Esophagus squamous epithelium (tissue), 5 donors: ENCODE data around the gene CTNNA1. TPM values are rescaled to one million over a fixed set of nuclear protein-coding genes. Genes with fewer than 3 reads are reported as not detected.

Experiments used
- DNase-seq: peaks from one replicate; lab custom pipeline; 2025; lab: John Stamatoyannopoulos, UW
- H3K27ac ChIP-seq, 4 donors: fragments of 200-600 bp; sonication (generic); one replicate each; pipeline ENCODE4 v1.5.1; 2016 to 2019; ENCODE audit warnings: mild to moderate bottlenecking in 1 of 4
- H3K27me3 ChIP-seq, 4 donors: fragments of 200-600 bp; sonication (generic); 1 replicate in 3 of 4; 2 replicates in 1 of 4; pipeline versions ENCODE4 v1.5.1 to v1.6.0; 2017 to 2021; ENCODE audit warnings: antibody characterized with exemption in 1 of 4
- H3K36me3 ChIP-seq, 3 donors: fragments of 200-600 bp; sonication (generic); one replicate each; pipeline ENCODE4 v1.5.1; 2016 to 2019
- H3K4me1 ChIP-seq, 3 donors: fragments of 200-600 bp; sonication (generic); one replicate each; pipeline ENCODE4 v1.5.1; 2017 to 2019
- H3K4me3 ChIP-seq, 4 donors: fragments of 200-600 bp; sonication (generic); 1 replicate in 3 of 4; 2 replicates in 1 of 4; pipeline ENCODE4 v1.5.1; 2016 to 2019; ENCODE audit warnings: mild to moderate bottlenecking in 2 of 4, moderate library complexity in 1 of 4
- H3K9me3 ChIP-seq, 3 donors: fragments of 200-600 bp; sonication (generic); one replicate each; pipeline ENCODE4 v1.5.1; 2016 to 2019
- POLR2A ChIP-seq, 4 donors: fragments of 450-650 bp; IDR thresholded peaks; one replicate each; pipeline ENCODE4 v1.6.1; 2017; ENCODE audit warnings: antibody characterized with exemption in 4 of 4, mild to moderate bottlenecking in 4 of 4, moderate library complexity in 3 of 4
- WGBS, 2 donors: methylation state at CpG; one replicate each; pipeline ENCODE4 v1.1.5; 2018; 5-methylcytosine and 5-hydroxymethylcytosine counted together
- intact Hi-C: fragments of 100-400 bp; cut with DNase I; formaldehyde crosslinking; loops from one replicate; pipeline ENCODE4 v1.15.0; 2022
- total RNA-seq, 4 donors: library from RNA; depleted of rRNA; stranded (reverse); fragments of >200 nt; gene quantifications; one replicate each; pipeline ENCODE4 v1.1.0, GENCODE V29; 2016
- TF ChIP-seq, protein P1 (sequence below), 6 experiments: fragments of 450-650 bp in 4 of 6; fragments of 200-600 bp in 2 of 6; sonication (generic) in 2 of 6; IDR thresholded peaks; one replicate each; pipeline ENCODE4 v1.5.1; 2016 to 2019; ENCODE audit warnings: antibody characterized with exemption in 6 of 6, mild to moderate bottlenecking in 4 of 6, moderate library complexity in 4 of 6
- donor health status: DM: yes; HTN: yes; CAD: no.

CTNNA1 gene
- total RNA-seq, 4 donors from 2014 or later, result 293 to 393 (median 348) TPM

DNA sequence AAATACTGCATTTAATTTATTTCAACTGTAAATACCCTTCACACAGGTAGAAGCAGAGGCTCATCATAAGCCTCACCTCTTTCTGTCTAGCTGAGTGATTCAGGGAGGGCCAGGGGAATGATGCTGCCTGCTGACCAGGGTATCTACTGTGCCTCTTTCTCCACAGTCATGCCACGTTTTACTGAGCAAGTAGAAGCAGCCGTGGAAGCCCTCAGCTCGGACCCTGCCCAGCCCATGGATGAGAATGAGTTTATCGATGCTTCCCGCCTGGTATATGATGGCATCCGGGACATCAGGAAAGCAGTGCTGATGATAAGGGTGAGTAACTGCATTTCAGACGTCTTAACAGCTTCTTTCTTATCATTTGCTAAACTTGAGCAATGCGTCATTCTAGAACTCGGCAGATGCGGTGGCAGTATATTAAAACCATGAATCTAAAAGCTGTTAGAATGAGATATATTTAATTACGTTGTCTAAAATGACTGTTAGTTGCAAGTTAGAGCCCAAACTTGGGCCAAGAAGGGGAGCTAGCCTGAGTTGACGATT is 171.9 kb downstream of the CTNNA1 start:
- Histone ChIP-seq H3K4me1 (peaks cover 0 to 7% (median 0%) of the 10 kb centered on the region in 3 donors), H3K27ac (no peak overlapping the region), H3K36me3 (peaks cover 21 to 85% (median 24%) of the 10 kb centered on the region in 3 donors), H3K4me3 (no peak overlapping the region), H3K9me3 (no peaks in the 10 kb centered on the region), H3K27me3 (no peaks in the 10 kb centered on the region)
- no peak for DNase-seq
- WGBS, 2 donors, result 88 to 91% methylated on average over 9 to 12 of the region's 12 CpGs
- TF ChIP-seq POLR2A (IDR thresholded peaks at IDR 0.05), result no peak
- TF ChIP-seq, protein P1, sequence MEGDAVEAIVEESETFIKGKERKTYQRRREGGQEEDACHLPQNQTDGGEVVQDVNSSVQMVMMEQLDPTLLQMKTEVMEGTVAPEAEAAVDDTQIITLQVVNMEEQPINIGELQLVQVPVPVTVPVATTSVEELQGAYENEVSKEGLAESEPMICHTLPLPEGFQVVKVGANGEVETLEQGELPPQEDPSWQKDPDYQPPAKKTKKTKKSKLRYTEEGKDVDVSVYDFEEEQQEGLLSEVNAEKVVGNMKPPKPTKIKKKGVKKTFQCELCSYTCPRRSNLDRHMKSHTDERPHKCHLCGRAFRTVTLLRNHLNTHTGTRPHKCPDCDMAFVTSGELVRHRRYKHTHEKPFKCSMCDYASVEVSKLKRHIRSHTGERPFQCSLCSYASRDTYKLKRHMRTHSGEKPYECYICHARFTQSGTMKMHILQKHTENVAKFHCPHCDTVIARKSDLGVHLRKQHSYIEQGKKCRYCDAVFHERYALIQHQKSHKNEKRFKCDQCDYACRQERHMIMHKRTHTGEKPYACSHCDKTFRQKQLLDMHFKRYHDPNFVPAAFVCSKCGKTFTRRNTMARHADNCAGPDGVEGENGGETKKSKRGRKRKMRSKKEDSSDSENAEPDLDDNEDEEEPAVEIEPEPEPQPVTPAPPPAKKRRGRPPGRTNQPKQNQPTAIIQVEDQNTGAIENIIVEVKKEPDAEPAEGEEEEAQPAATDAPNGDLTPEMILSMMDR (IDR thresholded peaks at IDR 0.05), result no peak
- intact Hi-C loops, result no loop called here

DNA sequence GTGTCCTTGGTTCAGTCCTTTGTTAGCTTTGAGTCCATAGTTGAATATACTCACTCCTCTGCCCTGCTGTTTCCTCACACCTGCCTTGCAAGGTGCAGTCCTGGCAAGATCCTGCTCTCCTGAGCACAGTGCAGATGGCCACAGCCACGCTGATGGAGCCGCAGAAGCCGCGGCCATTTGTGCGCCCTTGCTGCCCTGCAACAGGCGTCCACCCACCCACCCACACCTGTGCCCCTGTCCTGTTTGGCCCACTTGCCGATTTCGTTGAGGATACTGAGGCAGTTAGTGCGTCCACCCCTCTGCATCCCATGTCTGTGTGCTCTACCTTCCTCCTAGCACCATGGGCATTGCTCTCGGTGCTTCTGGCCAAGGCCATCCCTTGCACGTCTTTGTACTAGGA is 173.0 kb downstream of the CTNNA1 start:
- Histone ChIP-seq H3K27ac (no peak overlapping the region), H3K4me3 (no peak overlapping the region), H3K9me3 (no peaks in the 10 kb centered on the region), H3K27me3 (no peaks in the 10 kb centered on the region), H3K4me1 (peaks cover 0 to 7% (median 0%) of the 10 kb centered on the region in 3 donors), H3K36me3 (peaks cover 30 to 85% (median 35%) of the 10 kb centered on the region in 3 donors)
- TF ChIP-seq, protein P1 (IDR thresholded peaks at IDR 0.05), result no peak
- TF ChIP-seq POLR2A (IDR thresholded peaks at IDR 0.05), result no peak
- DNase-seq, result no peak
- intact Hi-C loops, result no loop called here
- 89 to 98% methylated on average over 8 to 11 of the region's 11 CpGs for WGBS, 2 donors

DNA sequence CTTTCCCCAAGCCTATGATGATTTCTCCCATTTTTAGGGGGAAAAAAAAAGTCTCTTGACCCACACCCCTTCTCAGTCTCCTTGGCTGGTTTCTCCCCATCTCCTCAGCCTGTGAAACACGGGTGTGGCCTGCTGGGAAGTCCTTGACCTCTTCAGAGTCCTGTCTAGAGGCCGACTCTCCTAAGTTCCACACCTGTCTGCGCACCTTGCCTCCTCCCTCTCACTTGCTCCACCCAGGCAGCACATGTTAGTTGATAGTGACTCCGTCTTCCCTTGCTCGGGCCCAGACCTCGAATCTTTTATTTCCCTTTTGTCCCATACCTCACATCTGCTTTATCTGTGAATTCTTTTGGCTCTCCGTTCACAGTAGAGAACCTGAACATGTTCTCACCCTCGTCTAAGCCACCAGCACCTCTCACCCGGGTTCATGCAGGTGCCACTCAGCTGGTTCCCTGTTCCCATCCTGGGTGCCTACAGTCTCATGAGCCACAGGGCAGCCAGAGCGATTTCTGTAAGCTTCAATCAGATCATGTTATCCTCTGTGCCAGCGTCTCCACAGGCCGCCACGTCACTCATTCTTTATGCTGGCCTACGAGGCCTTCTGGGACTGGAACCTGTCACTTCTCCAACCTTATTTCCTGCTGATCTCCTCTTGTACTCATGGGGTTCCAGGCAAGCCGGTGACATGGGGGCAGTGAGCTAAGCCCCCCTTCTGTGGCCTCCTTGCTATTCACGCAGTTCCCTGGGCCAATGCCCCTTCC is 173.6 kb downstream of the CTNNA1 start:
- H3K27ac ChIP-seq, result no peak overlapping the region
- H3K4me3 ChIP-seq, result no peak overlapping the region
- DNase-seq, result no peak
- peaks cover 37 to 88% (median 39%) of the 10 kb centered on the region in 3 donors for H3K36me3 ChIP-seq
- TF ChIP-seq POLR2A (IDR thresholded peaks at IDR 0.05), result no peak
- TF ChIP-seq, protein P1 (IDR thresholded peaks at IDR 0.05), result no peak
- 86 to 89% methylated on average over 16 of the region's 16 CpGs for WGBS, 2 donors
- no peaks in the 10 kb centered on the region for H3K9me3 ChIP-seq
- no peaks in the 10 kb centered on the region for H3K27me3 ChIP-seq
- intact Hi-C loops, result no loop called here
- H3K4me1 ChIP-seq, result peaks cover 0 to 7% (median 0%) of the 10 kb centered on the region in 3 donors

- intact Hi-C loops, result no loop called here
- TF ChIP-seq, protein P1 (IDR thresholded peaks at IDR 0.05), result no peak
- TF ChIP-seq POLR2A (IDR thresholded peaks at IDR 0.05), result no peak
- Histone ChIP-seq H3K4me1 (peaks cover 0 to 7% (median 0%) of the 10 kb centered on the region in 3 donors), H3K9me3 (no peaks in the 10 kb centered on the region), H3K4me3 (no peak overlapping the region), H3K27ac (no peak overlapping the region), H3K36me3 (peaks cover 39 to 92% (median 43%) of the 10 kb centered on the region in 3 donors), H3K27me3 (no peaks in the 10 kb centered on the region)
- DNase-seq, result no peak
- 75 to 76% methylated on average over 6 to 7 of the region's 8 CpGs for WGBS, 2 donors
Measured at GRCh38 chr5:138927544-138927943, 174.3 kb downstream of the CTNNA1 start.

DNA sequence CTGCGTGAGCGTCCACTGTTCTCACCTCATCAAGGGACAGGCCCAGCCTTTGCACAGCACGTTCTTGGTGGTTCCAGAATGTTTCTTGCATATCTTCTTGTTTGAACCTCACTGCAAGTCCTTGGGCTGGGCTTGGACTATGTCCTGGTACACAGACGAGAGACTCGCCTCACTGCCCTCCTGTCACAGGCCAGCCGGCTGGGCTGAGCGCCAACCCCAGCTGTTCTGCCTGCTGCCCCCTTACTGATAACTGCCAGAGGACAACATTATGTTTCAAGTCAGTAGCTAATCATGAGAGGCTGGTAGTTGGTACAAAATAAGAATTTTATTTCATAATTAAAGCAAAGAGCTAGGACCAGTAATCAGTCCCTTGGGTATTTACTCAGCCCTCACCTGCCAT is 174.8 kb downstream of the CTNNA1 start:
- H3K27ac ChIP-seq, result no peak overlapping the region
- WGBS, 2 donors, result 81 to 94% methylated on average over 3 to 4 of the region's 7 CpGs
- intact Hi-C loops, result no loop called here
- peaks cover 39 to 97% (median 48%) of the 10 kb centered on the region in 3 donors for H3K36me3 ChIP-seq
- DNase-seq, result no peak
- no peak overlapping the region for H3K4me3 ChIP-seq
- TF ChIP-seq, protein P1 (IDR thresholded peaks at IDR 0.05), result no peak
- no peak for TF ChIP-seq POLR2A (IDR thresholded peaks at IDR 0.05)
- no peaks in the 10 kb centered on the region for H3K9me3 ChIP-seq
- H3K4me1 ChIP-seq, result peaks cover 0 to 7% (median 0%) of the 10 kb centered on the region in 3 donors
- H3K27me3 ChIP-seq, result no peaks in the 10 kb centered on the region
